DLD1 (cell line): Measurements from ENCODE around the gene RTN4R.
"Not testable (repeated sequence)": the region's sequence is repeated elsewhere in the genome, so short reads cannot be mapped to it uniquely, and the experiment has no call there.

ENCODE experiments used
- in situ Hi-C: cut with HindIII; loops from 2 replicates; pipeline ENCODE4 v1.10.0; 2017; ENCODE audit warnings: low sequenced_read_pairs

The RTN4R gene

DNA sequence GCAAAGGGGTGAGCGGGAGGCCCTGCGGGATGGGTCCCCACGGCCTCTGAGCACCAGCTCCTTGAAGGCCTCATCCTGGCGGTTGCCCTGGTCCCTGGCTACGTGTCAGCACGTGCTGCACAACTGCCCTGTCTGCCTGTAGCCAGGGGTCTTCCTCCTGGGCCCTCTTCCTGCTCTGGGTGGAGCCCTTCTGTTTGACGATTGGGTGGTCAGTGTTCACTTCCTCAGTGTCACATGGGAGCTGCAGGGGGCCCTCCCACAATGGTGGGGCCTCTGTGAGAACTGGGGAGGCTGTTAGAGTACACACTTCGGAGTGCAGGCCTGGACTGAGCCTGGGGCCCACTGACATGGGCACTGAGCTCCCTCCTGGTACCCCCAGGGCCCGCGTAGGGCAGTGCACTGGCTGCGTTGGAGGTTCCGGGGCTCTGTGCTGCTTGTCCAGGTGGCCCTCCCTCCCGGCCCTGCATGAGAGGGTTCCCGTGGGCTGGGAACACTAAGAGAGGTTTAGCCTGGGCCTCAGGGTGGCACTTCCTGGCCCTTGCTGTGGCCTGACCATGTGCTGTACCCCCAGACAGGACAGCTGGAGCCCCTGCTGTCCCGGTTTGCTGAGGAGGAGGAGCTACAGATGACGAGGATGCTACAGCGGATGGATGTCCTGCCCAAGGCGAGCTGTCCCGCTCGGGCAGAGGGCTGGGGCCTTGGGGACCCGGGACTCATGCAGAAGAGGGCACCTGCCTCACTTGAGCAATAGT lies 38.0 kb upstream of the RTN4R start:
- in situ Hi-C loops = no loop called here

DNA sequence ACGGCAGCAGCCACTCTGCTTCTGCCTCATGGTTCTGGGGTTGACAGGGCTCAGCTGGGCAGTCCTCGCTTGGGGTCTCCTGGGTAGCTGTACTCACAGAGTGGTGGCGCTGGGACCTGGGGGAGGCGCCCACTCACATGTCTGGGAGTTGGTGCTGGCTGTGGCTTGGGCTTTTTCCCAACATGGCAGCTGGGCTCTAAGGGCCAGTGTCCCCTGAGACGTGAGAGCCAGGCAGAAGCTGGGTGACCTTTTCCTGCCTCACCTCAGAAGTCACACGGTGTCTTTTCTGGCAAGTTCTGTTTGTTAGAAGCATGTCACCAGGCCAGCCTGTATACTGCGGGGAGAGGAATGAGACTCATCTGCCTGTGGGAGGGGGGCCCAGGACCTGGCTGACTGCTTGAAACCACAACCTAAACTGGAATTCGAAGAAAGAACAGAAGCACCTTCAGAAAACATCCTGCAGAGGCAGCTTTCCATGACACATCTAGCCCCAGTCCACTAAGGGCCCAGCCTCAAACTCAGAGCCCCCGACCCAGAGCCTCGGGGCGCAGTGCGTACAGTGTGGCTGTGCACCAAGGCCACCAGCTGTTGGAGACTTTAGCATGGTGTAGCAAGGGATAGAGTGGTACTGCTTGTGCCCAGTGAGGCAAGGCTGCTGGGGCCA lies 37.2 kb upstream of the RTN4R start:
- in situ Hi-C loops = not testable (repeated sequence)

DNA sequence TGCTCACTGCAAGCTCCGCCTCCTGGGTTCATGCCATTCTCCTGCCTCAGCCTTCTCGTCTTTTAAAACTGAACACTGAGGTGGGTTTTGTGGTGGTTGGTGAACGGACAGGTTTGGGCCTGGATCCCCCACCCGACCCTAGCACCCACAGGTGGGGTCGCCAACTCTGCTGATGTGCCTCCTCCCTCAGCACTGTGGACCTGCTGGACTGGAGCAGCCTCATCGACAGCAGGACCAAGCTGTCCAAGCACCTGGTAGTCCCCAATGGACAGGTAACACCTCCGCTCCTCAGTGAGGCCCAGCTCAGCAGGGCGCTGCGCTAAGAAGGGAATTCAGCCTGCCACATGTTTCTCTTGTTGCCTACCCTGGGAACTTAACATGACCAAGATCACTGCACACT lies 36.5 kb upstream of the RTN4R start:
- in situ Hi-C loops = no loop called here

DNA sequence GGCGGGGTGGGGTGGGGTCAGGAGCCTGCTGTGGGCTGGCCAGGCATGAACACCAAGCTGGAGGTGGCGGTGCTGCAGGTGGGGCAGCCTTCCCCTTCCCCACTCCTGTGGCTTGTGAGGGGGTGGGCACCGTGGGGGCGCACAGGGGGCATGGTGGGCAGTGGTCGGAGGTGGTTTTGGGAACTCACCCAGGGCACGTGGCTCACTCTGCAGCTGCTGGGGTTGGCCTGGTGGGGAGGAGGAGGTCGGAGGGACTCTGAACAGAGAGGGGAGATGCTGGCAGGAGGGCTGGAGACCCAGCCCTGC lies 35.1 kb upstream of the RTN4R start:
- in situ Hi-C loops = not testable (repeated sequence)

DNA sequence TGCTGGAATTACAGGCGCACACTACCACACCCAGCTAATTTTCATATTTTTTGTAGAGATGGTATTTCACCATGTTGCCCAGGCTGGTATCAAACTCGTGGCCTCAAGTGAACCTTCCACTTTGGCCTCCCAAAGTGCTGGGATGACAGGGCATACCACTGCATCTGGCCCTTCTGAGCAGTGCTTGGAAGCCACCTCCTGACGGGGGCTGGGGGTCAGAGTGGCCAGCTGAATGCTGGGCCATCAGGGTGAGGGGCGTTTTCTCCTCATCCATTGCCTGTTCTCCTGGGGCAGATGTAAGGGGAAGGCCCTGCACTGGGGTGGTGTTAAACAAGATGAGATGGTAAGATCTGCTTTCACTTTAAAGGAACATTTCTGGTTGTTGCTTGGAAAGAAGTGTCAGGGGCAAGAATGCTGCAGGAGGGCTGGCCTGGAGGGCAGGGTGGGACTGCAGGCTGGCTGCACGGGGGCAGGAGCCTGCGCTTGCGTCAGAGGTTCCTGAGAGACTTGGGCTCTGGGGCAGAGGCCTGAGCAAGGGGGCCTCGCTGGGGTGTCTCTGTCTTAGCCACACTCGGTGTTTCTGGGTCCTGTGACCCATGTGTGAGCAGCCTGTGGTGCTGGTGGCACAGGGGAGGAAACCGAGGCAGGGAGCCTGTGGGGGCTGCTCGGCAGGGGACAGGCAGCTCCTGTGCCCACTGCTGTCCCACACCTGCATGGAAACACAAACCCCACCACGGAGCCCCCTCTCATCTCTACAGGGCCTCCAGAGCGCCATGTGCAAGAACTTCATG lies 34.5 kb upstream of the RTN4R start:
- in situ Hi-C loops = no loop called here

DNA sequence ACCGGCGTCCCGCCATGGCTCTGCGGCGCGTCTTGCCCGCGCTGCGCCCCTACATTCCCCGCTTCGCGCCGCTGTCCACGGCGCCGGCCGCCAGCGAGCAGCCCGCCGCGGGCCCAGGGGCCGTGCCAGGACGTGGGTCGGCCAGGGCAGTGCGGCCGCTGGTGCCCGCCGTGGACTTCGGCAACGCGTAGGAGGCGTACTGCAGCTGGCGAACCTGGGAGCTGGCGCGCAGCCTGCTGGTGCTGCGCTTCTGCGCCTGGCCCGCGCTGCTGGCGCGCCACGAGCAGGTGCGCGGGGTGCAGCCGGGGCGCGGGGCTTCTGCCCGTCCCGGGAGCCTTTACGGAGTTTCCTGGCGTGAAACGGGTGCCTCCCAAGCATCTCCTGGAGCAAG lies 31.6 kb upstream of the RTN4R start:
- in situ Hi-C loops = no loop called here

DNA sequence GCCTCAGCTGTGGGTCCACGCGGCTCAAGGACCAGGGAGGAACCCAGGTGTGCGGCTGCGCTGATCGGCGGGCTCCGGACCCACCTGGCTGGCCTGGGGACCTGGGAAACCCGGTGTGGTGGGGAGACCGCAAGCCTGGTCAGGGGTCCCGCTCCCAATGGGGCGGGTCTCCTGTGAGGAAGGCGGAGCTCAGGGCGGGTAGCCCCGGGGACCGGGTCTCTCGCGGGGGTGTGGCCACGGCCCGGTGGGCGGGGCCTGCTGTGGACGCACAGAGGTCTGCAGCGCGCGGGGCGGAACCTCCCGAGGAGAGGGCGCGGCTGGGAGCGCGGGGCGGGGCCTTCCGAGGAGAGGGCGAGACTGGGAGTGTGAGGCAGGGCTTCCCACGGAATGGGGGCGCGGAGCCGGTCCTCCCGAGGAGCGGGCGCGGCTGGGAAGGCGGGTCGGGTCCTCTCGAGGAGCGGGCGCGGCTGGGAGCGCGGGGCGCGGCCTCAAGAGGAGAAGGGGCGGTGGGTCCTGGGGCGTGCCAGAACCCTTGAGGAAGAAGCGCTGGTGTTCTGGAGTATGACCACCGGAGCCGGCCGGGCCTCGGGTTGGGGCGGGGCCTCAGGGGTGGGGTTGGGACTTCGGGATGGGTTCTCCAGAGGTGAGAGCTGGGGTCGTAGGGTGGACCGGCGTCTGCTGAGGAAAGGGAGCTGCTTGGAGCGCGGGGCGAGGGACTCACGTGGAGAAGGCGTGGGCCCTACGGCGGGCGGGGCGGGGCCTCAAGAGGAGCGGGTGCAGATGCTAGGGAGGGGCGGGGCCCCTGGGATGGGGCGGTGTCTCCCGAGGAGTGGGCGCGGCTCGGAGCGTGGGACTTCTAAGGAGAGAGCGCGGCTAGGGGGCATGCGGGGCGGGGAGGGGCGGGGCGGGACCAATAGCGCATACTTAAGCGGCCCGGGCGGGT lies 31.0 kb upstream of the RTN4R start:
- in situ Hi-C loops = no loop called here

DNA sequence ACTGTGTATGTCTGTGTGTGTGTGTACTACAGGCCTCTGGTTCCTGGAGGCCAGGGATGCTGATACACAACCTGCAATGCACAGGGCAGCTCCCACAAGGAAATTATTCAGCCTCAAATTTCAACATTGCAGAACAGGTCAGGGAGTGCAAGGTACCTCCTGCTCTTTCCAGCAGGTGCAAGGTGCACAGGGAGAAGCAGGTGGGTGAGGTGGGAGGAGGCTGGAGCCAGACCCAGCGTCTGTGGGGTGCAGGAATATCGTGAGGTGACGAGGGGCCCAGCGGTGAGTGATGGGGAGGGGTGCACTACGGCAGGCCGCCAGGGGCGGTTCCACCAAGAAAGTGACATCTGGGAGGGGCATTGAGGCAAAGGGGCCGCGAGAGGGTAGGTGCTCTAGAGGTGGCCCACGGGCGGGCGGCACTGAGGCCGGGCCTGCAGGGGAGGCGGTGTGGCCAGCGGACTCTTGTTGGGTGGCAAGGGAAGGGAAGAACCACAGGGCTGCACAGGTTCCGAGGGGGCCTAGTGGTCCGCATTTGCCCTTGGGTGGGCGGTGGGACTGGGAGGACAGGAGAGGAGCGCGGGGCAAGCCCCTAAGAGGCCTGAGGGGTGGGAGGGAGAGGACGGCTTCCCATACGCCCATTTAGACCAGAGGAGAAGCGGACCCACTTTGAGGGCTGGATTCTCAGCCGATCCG lies 30.1 kb upstream of the RTN4R start:
- in situ Hi-C loops = no loop called here

DNA sequence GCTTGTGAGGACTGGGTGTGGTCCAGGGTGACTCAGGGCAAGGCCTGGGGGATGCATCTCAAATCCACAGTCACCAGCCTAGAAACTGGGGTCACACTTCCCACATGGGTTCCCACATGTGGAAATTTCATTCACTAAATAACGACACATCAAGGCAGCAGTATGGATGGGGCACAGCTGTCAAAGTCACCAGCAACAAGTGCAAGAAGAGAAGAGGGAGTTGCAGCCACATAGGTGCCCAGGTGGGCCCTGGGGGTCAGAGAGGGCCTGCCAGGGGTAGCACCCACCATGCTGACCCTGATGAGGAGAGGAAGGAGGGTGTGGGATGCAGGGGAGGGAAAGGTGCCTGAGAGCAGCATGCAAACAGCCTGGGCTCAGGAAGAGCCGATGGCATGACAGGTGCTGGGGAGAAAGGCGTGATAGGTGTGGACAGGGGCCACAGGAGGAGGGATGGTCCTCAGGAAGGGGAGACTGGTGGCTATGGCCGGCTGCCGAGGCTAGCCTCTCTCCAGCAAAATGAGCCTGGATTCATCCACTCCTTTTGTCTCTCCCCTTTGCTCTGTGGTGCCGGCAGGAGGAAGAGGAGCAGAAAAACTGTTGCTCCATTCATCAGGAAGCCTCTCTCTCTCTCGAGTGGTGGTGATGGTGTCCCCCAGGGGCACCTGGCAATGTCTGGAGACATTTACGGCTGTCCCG lies 29.4 kb upstream of the RTN4R start:
- in situ Hi-C loops = no loop called here

DNA sequence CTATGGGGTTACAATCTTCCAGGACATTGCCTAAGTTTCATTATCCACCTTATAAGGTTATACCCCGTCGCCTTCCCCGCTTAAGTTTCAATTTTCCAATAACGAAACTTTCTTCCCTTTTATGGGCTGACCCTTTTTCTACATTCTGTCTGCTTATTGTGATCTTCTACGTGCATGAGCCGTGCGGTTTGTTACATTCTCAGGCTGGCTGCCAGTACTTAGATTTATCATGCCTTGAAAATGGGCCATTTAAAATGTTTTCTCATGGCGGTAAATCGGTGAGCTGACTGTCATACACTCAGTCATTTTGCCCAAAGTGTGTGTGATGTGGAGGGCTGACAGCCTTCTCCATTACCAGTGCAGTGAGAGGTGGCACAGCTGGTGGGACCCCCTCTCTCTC lies 28.5 kb upstream of the RTN4R start:
- in situ Hi-C loops = no loop called here

DNA sequence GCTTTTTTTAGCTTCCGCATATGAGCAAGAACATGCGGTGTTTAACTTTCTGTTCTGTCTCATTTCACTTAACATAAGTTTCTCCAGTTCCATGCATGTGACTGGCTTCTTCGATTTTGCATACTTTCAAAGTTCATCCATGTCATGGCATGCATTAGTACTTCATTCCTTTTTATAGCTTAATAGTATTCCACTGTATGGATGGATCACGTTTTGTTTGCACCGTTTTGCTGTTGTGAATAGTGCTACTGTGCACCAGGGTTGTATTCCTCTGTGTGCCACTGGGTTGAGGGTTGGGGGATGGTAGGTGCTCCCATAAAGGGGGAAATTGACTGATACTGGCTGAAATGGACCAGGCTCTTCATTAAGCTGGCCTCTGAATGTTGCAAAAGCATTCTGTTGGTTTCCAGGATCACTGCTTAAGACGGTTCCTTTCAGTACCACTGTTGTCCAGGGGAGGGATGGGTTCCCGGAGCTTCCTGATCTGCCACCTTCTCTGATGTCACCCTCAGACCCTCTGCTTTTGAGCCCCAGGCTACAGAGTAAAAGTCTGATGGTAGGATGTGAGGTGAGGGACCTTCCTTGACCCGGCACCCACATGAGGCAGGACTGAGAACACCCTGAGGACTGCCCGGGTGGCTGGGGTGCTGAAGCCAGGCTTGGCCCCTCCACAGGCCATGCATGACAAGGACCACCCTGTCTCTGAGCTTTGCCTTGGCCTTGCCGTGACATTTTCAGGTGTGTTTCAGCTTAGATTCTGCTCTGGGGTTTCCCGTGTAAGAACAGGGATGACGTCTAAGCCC lies 27.3 kb upstream of the RTN4R start:
- in situ Hi-C loops = no loop called here

DNA sequence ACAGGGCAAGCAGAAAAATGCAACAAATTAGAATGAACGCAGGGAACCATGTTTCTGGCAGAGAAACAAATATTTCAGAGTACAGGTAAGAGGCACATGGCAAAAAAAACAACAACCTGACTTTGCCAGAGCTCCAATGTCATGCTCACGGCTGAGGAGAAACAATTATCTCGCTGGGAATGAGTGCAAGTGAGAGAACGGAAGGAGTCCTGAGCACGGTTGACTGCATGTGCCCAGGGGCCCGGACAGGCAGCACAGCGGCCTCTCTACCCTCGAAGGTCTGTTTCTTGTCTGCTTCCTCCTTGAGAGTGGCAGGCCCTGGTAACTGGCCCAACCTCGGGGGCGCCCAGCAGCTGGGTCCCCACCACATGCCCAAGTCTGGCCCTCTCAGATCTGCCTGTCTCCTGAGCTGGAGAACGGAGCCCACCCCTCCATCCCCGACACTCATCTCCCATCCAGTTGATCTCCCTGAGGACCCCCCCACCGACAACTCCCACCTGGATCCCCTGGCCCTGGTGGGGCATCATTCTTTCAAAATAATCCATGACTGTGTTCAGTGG lies 24.6 kb upstream of the RTN4R start:
- in situ Hi-C loops = no loop called here

DNA sequence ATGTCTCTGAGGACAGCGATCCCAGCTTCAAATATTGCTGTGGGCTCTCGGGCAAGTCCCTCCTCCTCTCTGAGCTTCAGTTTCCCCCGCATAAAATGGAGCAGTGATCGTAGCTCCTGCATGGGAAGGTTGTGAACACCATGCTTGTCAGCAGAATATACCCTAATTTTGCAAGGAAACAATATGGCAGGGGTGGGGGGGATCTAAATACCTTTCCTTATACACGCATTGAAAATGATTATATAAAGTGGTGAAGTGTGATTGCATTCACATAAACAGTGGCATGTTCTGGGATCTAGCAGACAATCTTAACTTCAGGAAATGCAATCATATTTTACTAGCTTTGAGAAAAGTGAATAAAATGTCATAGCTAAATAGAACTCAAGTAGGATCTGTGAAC lies 24.0 kb upstream of the RTN4R start:
- in situ Hi-C loops = no loop called here

DNA sequence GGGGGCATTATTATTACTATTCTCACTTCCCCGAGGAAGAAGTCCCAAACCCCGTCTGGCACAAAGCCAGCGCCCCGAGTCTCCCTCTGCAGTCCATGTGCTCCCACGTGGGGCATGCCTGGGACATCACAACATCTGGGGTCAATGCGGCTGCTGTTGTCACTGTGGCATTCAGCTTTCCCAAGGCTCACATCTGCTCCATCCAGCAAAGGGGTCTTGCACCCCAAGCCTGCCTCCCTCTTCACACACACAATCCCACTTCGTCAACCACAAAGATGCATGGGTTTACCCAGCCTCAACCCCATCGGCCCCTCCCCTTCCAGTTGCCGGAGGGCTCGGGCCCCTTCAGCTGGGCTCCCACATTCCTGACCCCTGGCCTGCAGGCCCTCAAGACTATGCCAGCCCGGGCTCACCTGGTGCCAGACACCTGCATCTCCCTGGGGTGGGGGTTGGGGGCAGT lies 23.5 kb upstream of the RTN4R start:
- in situ Hi-C loops = no loop called here

DNA sequence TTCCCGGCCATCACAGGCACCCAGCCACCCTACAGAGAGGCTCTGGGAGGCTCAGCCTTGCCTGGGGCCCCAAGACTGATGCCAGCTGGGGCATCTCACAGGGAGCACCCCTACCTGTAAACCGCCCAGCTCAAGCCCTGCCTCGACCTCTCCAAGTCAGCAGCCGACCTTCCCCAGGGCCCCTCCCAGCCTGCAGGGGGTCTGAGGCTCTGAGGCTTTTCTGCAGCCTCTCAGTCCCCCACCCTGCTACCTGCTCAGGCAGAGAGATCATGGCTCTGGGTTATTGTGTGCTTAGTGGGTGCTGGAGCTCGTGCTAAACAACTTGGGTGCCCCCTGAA lies 23.1 kb upstream of the RTN4R start:
- in situ Hi-C loops = no loop called here

DNA sequence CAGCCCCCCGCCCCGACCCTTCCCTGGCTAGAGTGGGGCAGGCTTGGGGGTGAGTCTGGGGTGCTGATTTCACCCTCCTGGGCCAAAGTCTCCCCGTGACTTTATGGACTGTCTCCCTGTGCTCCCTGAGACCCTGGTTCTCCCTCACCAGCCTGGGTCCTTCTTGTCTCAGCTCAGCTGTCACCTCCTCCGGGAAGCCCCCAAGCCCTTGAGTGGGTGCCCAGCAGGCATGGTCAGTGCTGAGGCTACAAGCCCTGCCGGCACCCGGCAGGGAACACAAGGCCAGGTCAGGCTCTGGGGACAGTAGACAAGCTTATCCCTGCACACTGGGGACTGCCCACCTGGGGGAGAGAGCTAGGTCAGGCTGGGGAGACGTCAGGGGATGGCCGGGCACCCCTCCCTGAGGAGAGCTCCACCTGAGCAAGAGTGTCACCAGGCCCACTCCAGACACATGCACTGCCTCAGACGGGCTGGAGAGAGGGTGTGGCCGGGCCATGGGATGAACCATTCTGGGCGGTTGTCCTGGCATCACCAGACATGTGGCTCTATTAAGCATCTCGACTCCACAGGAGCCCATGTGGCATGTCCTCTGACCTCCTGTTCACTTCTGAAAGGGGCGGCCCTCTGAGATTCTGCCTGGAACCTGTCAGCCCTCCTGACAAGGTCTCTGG lies 22.6 kb upstream of the RTN4R start:
- in situ Hi-C loops = no loop called here

DNA sequence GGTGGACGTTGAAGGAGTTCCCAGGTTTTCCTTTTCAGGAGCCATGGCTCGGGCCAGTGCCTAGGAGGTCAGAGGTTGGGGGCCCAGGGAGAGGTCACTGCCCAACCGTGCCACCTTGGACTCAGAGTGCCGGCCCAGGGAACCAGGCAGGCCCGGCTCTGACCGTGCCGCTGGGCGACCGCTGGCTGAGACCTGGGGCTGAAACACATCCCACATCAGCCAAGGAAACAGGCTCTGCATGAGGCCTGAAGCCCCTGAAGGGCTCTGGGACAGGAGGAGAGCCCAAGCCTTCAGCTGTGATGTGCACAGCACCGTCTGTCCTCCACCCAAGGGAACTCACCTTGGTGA lies 21.9 kb upstream of the RTN4R start:
- in situ Hi-C loops = no loop called here
